Left ventricle myocardium superior (tissue), 1 donor: ENCODE measurements around the gene FAM171A1. TPM values are rescaled to one million over a fixed set of nuclear protein-coding genes. Genes with fewer than 3 reads are reported as not detected.
A peak's percentile ranks its signal among the peaks of the same experiment; 100 is the strongest.
"Not testable (repeated sequence)": the region's sequence is repeated elsewhere in the genome, so short reads cannot be mapped to it uniquely, and the experiment has no call there.

ENCODE experiments used
- ATAC-seq: fragments of 200-7000 bp; cut with Tn5 transposase; one replicate; pipeline ENCODE4 v1.9.1; 2020; ENCODE audit warnings: mild to moderate bottlenecking, moderate library complexity
- DNase-seq: peaks from one replicate; pipeline ENCODE4 v3.0.0-alpha.2; 2020
- intact Hi-C: fragments of 100-400 bp; cut with micrococcal nuclease; formaldehyde crosslinking; loops from one replicate; pipeline ENCODE4 v1.11.0; 2022
- total RNA-seq: library from RNA; stranded (reverse); fragmentation: NEBNext Ultra II Directional; extraction: Animal tissue kit (Norgen Biotek cat#: 25700); gene quantifications from one replicate; pipeline ENCODE4 v1.2.1, GENCODE V29; 2021
- donor health status: DM: no; HTN: yes; CAD: no; lungs with severe emphysema.

Gene FAM171A1
- total RNA-seq, 1 donor from 2014 or later, result 11.6 TPM

- ATAC-seq (no peak), DNase-seq (no peak)
- intact Hi-C loops, result no loop called here
Measured at GRCh38 chr10:15229268-15229667, 141.8 kb downstream of the FAM171A1 start.

- no peak for ATAC-seq
- intact Hi-C loops, result no loop called here
- DNase-seq, result no peak
Measured at GRCh38 chr10:15228426-15228825, 142.7 kb downstream of the FAM171A1 start.

- DNase-seq (no peak), ATAC-seq (no peak)
- intact Hi-C loops, result no loop called here
Measured at GRCh38 chr10:15227611-15228372, 143.3 kb downstream of the FAM171A1 start.

GRCh38 chr10:15225511-15225910 lies 145.6 kb downstream of the FAM171A1 start:
- intact Hi-C loops, result no loop called here
- DNase-seq (no peak), ATAC-seq (no peak)

- intact Hi-C loops, result no loop called here
- DNase-seq (no peak), ATAC-seq (no peak)
Measured at GRCh38 chr10:15224948-15225347, 146.1 kb downstream of the FAM171A1 start.

- DNase-seq, result no peak
- ATAC-seq, result no peak
- intact Hi-C loops, result no loop called here
Measured at GRCh38 chr10:15223174-15223573, 147.9 kb downstream of the FAM171A1 start.

GRCh38 chr10:15222511-15222910 lies 148.6 kb downstream of the FAM171A1 start:
- DNase-seq (no peak), ATAC-seq (no peak)
- intact Hi-C loops, result no loop called here

- intact Hi-C loops, result no loop called here
- ATAC-seq, result no peak
- DNase-seq, result no peak
Measured at GRCh38 chr10:15220445-15220844, 150.6 kb downstream of the FAM171A1 start.

- intact Hi-C loops, result no loop called here
- ATAC-seq (no peak), DNase-seq (no peak)
Measured at GRCh38 chr10:15216700-15217099, 154.4 kb downstream of the FAM171A1 start.

- intact Hi-C loops, result no loop called here
- ATAC-seq (no peak), DNase-seq (no peak)
Measured at GRCh38 chr10:15214237-15214636, 156.9 kb downstream of the FAM171A1 start.

- ATAC-seq (no peak), DNase-seq (no peak)
- intact Hi-C loops, result no loop called here
Measured at GRCh38 chr10:15213461-15213861, 157.6 kb downstream of the FAM171A1 start.

GRCh38 chr10:15211464-15211979 lies 159.6 kb downstream of the FAM171A1 start:
- intact Hi-C loops, result no loop called here
- no peak for DNase-seq
- no peak for ATAC-seq

GRCh38 chr10:15210521-15210920 lies 160.6 kb downstream of the FAM171A1 start:
- no peak for DNase-seq
- ATAC-seq, result no peak
- intact Hi-C loops, result no loop called here

- ATAC-seq (peak; percentile 92), DNase-seq (peak; percentile 78)
- intact Hi-C loops, result no loop called here
Measured at GRCh38 chr10:15209827-15210509, 161.1 kb downstream of the FAM171A1 start.

- no peak for ATAC-seq
- intact Hi-C loops, result no loop called here
- DNase-seq, result no peak
Measured at GRCh38 chr10:15208221-15208620, 162.9 kb downstream of the FAM171A1 start.

GRCh38 chr10:15207410-15207809 lies 163.7 kb downstream of the FAM171A1 start:
- DNase-seq, intact Hi-C loops, ATAC-seq: not testable (repeated sequence)

GRCh38 chr10:15202639-15203038 lies 168.4 kb downstream of the FAM171A1 start:
- intact Hi-C loops, result no loop called here
- ATAC-seq, result no peak
- no peak for DNase-seq

- ATAC-seq, DNase-seq, intact Hi-C loops: not testable (repeated sequence)
Measured at GRCh38 chr10:15202301-15202621, 168.8 kb downstream of the FAM171A1 start.

GRCh38 chr10:15201589-15202300 lies 169.3 kb downstream of the FAM171A1 start:
- no peak for DNase-seq
- no peak for ATAC-seq
- intact Hi-C loops, result no loop called here

GRCh38 chr10:15200626-15201025 lies 170.5 kb downstream of the FAM171A1 start:
- ATAC-seq, result peak; percentile 52
- intact Hi-C loops, result no loop called here
- DNase-seq, result no peak
